HCT116 (cell line): ENCODE results near the gene C9orf50.

ENCODE experiments used
- CEBPB ChIP-seq: IDR thresholded peaks from 2 replicates; pipeline ENCODE4 v1.6.1; 2012; ENCODE audit warnings: low read depth
- CTCF ChIP-seq, 3 experiments: fragments of 200-600 bp in 1 of 3; sonication (generic) in 1 of 3; IDR thresholded peaks in 2 of 3; conservative IDR thresholded peaks in 1 of 3; 2 replicates each; pipeline ENCODE4 v1.5.1; 2012 to 2017; ENCODE audit warnings: low read depth in 2 of 3, low read length in 2 of 3, antibody characterized with exemption in 1 of 3, borderline replicate concordance in 1 of 3, control low read depth in 1 of 3, mild to moderate bottlenecking in 1 of 3, mixed read lengths in 1 of 3, mixed run types in 1 of 3, moderate library complexity in 1 of 3; ENCODE audit not compliant: insufficient read depth in 1 of 3
- EZH2 ChIP-seq: fragments of 200-600 bp; sonication (generic); IDR thresholded peaks from 2 replicates; pipeline ENCODE4 v1.6.1; 2017; ENCODE audit warnings: antibody characterized with exemption, mixed run types
- JUND ChIP-seq: IDR thresholded peaks from 2 replicates; pipeline ENCODE4 v1.6.1; 2012
- POLR2A ChIP-seq: IDR thresholded peaks from 2 replicates; pipeline ENCODE4 v1.7.0; 2011; ENCODE audit warnings: borderline replicate concordance; ENCODE audit not compliant: insufficient read depth, insufficient read length; ENCODE audit errors: extremely low read depth
- POLR2AphosphoS5 ChIP-seq: IDR thresholded peaks from 2 replicates; pipeline ENCODE4 v1.6.1; 2011; ENCODE audit warnings: mild to moderate bottlenecking, low read depth, low read length, moderate library complexity
- SRF ChIP-seq: IDR thresholded peaks from 2 replicates; pipeline ENCODE4 v1.6.1; 2012; ENCODE audit warnings: low read depth

GRCh38 chr9:129650680-129651235 is 29.9 kb upstream of the C9orf50 start:
- TF ChIP-seq CTCF (IDR thresholded peaks at IDR 0.05 in 2 of 3, conservative IDR thresholded peaks at IDR 0.05 in 1 of 3; ENCODE audit: borderline replicate concordance in 1 of 3, insufficient read depth in 1 of 3, low read depth in 2 of 3, low read length in 2 of 3) (no peak), CEBPB (no peak), POLR2AphosphoS5 (no peak), JUND (no peak), POLR2A (no peak), EZH2 (no peak), SRF (no peak)
